Measurements from ENCODE around the gene KLHL29. TPM values are rescaled to one million over a fixed set of nuclear protein-coding genes. Genes with fewer than 3 reads are reported as not detected.

Gene KLHL29
- total and polyA plus RNA-seq, 2 experiments from 2014 or later = 1.5 to 6.5 TPM

DNA sequence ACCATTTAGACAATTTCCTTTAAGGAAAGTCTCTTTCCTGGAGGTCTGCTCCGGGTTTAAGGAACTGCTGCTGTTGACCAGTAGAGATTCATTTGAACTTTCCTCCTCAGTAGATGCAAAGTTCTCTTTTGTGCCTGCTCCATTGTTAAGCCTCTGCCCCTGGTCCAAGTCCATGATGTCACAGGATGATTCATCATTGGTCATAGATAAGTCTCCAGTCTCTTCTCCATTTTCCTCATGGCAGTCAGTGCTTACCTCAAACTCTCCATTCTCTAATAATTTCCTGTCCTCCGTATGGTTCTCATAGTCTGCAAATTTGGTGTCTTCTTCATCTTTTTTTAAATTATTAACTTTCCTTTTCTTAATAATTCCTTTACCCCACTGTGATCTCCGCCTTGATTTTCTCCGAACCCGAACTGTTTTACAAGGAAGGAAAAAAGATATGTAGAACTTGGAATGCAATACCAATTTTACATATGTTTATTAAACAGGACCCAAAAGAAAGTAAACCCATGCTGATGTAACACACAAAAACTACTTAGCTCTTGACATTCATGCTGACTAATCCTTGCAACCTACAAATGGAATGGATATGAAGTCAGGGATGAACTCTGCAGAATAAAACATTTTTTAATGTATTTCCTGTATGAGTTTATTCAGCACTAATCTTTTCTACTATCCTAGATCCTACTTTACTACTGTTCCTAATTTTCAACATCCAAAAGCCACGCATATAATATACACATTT is 372.9 kb downstream of the KLHL29 start (continued):
- TF ChIP-seq, protein P1, sequence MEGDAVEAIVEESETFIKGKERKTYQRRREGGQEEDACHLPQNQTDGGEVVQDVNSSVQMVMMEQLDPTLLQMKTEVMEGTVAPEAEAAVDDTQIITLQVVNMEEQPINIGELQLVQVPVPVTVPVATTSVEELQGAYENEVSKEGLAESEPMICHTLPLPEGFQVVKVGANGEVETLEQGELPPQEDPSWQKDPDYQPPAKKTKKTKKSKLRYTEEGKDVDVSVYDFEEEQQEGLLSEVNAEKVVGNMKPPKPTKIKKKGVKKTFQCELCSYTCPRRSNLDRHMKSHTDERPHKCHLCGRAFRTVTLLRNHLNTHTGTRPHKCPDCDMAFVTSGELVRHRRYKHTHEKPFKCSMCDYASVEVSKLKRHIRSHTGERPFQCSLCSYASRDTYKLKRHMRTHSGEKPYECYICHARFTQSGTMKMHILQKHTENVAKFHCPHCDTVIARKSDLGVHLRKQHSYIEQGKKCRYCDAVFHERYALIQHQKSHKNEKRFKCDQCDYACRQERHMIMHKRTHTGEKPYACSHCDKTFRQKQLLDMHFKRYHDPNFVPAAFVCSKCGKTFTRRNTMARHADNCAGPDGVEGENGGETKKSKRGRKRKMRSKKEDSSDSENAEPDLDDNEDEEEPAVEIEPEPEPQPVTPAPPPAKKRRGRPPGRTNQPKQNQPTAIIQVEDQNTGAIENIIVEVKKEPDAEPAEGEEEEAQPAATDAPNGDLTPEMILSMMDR (conservative IDR thresholded peaks at IDR 0.05; ENCODE audit: low read depth in 2 of 2) = no peak
